Stimulated activated naive CD4-positive, alpha-beta T cell (primary cell): Measurements from ENCODE around the gene ACOT11.

Experiments used
- DNase-seq, 6 experiments: peaks; one replicate each; lab custom pipeline; 2025; lab: John Stamatoyannopoulos, UW

Gene ACOT11

GRCh38 chr1:54564312-54565112 lies 16.5 kb downstream of the ACOT11 start:
- no peak for DNase-seq

DNA sequence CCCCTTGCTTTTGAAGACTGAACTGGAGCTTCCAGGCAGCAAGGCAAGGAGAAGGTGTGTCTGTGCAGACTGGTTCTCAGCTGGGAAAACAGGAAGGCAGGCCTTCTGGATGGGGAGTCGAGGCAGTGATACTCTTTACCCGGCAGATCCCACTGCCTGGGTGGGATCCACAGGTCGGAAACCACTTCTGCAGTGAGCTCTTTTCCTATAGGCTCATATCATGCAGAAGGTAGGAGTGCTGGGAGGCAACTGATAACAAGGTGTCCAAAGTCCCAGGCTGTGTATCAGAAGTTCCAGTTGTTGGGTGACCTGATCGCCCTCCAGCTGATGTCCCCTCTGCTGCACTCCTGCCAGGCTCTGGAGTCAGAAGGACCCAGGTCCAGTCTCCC lies 17.1 kb downstream of the ACOT11 start:
- DNase-seq = no peak

DNA sequence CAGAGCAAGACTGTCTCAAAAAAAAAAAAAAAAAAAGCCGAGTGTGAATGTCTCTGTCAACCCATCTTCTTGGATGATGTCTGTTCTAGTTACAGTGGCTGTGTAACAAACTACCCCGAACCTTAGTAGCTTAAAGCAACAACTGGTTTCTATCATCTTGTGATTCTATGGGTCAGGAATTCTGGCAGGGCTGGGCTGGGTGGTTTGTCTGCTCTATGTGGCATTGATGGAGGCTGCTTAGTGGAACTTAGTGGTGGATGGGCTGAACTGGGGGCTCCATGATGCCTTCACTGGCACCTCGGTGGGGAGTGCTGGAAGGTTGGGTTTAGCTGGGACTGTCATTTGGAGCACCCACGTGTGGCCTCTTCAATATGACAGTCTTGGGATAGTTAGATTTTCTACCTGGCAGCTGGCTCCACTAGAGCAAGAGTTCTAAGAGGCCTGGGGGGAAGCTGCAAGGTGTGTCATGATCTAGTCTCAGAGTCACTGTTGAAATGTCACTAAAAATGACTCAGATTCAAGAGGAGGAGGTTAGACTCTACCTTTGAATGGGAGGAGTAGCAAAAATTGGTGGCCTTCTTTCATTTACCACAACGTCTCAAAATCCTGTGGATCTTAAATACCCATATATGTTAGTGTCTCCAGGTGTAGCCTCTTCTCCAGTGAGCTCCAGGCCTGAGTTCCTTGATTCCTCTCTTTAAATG lies 18.6 kb downstream of the ACOT11 start:
- DNase-seq = no peak

- DNase-seq = no peak
These were observed 19.9 kb downstream of the ACOT11 start for GRCh38 chr1:54567961-54568360.

DNA sequence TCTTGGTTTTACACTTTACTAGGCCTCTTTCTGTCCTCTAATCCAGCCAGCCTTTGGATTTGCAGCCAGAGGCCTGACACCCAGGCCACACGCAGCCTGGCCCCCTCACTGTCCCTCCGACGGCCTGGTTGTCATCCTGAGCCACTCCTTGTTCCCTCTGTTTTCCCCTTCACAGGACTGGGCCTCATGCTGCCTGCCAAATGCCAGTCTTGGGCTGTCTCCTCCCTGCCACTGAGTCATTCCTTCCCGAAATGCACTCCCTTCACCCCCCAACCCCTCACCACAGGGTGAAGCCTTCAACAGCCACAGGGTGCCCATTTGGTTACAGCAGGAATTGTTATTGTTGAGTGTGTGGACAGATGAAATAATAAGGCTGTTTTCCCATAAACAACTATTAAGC lies 21.3 kb downstream of the ACOT11 start:
- DNase-seq = no peak

DNA sequence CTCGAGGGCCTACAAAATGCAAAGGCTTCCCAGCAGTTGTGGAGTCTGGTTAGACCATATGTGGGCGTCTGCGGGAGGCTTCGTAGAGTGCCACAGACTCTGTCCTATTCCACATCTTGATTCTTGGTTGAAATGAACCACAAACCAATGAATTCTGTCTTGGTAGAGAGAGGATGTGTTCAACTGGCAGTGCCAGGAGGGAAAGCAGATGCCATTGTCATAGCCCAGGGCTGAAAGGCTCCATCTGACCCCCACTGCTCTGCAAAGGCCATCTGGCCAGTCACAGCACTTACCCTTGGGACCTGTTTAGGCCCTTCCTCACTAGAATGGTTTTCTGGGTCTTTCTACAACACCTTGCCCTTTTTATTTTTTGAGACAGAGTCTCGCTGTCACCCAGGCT lies 22.1 kb downstream of the ACOT11 start:
- DNase-seq = no peak

DNA sequence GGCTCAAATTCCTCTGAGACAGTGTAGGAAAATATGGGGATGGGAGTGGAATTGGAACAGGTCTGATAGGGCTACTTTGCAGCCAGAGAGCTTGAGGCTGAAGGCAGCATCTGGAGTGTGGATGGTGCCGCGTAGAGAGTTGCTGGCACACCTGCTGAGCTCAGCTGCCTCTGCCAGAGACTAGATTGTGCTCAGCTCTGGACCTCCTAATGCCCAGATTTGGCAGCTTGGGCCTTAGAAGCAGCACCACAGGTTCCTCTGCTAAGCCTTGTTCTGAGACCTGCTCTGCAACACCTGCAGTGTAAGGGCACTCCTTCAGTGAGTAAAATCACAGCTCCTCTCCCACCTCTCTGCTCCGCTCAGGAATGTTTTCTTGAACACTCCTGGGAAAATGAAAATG lies 23.3 kb downstream of the ACOT11 start:
- no peak for DNase-seq

GRCh38 chr1:54571803-54572541 lies 23.9 kb downstream of the ACOT11 start:
- DNase-seq = no peak

DNA sequence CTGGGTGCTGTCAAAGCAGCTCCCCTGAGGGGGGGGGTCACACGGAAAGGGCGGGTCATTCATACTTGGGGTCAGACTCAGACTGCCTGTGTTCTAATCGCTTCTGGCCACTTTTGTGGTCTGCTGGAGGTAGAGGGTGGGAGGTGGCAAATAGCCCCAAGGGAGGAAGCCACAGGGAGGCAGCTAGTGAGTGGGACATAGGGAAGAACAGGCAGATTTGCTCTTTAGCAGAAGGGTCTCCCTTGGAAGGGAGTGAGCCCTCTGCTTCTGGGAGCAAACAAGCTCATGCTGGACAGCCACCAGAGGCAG lies 24.5 kb downstream of the ACOT11 start:
- no peak for DNase-seq

DNA sequence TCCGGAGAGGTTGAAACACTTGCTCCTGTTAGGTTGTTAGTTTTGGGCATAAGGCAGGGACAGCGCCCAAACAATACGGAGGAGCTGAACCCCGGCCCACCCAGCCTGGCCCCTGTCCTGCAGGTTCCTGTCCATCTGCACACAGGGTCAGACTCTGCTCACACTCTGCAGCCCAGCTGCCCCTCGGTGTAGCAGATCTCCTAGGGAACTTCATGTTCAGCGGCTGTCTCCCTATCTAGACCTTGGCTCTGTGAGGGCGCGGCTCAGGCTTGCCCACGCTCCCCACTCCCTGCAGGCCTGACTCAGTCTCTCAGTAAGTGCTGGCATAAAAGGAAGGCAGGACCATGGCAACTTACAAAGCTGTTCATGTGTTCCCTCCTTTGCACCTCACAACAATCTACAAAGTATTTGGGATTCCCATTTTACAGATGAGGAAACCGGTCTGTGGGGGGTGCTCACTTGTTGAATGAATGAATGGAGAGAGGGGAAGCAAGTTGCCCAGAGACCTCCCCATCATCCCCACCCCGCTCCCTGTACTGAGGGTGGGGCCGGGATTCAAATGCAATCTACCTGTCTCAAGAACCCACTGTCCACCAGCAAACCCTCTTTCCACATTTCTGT lies 26.2 kb downstream of the ACOT11 start:
- DNase-seq = no peak

- DNase-seq = no peak
These were observed 27.1 kb downstream of the ACOT11 start for GRCh38 chr1:54575161-54575560.

DNA sequence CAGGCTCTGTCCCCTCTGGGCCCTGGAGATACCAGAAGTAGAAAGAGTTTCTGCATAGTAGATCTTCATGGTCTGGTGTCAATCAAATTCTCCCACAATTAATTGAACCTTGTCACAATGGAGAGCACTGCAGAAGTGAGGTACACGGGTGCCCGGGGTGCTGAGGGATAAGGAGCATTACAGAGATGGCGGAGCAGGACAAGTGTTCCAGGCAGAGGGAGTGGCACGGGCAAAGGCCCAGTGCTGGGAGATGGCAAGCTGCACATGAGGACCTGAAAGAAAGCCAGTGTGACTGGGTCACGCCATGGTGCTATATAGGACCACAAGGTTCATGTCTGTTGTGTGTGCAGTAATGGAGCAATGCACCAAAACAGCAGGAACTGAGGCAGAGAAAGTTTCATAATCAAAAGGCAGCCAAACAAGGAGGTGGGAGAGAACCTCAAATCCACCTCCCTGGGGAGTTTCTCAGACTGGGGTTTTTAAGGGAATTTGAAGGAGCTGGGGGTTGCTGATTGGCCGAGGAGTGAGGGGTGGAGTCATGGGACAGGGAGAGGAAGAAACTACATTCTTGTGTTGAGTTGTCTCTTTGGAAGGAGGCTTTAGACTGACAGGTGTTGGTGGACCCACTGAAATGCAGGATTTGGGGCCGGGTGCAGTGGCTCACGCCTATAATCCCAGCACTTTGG lies 27.7 kb downstream of the ACOT11 start:
- no peak for DNase-seq

DNA sequence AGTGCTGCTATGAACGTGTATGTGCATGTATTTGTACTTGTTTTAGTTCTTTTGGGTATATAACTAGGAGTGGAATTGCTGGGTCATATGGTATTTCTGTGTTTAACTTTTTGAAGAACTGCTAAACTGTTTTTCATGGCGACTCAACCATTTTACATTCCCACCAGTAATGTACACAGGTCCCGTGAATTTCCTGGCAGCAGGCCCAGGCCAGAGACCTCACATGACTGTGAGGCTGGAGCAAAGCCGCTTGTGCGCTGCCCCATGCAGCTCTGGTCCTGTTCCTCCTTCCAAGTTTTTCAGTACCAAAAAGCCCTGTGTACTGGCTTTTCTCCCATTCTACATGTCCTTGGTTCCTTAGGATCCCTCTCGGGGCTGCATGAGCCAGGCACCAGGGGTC lies 29.6 kb downstream of the ACOT11 start:
- DNase-seq = no peak

DNA sequence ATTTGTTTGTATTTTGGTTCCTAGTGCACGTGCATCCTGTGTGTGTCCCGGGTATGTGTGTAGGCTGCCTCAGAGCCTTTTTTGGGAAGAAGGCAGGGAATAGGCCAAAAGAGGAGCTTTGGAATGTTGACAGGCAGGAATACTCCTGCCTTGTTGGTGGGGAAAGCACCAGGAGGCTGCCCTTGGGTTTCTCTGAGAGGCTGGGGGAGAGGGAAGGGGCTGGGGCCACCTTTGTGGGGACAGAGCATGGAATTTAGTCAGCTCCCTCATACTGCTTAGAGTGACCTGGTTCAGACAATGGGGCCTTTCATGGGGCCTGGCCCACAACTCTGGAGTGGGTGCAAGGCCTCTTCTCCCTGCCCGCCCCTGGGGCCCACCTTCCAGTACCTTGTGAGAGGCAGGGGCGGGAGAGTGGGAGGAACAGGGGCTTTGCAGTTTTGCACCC lies 31.3 kb downstream of the ACOT11 start:
- DNase-seq = no peak

DNA sequence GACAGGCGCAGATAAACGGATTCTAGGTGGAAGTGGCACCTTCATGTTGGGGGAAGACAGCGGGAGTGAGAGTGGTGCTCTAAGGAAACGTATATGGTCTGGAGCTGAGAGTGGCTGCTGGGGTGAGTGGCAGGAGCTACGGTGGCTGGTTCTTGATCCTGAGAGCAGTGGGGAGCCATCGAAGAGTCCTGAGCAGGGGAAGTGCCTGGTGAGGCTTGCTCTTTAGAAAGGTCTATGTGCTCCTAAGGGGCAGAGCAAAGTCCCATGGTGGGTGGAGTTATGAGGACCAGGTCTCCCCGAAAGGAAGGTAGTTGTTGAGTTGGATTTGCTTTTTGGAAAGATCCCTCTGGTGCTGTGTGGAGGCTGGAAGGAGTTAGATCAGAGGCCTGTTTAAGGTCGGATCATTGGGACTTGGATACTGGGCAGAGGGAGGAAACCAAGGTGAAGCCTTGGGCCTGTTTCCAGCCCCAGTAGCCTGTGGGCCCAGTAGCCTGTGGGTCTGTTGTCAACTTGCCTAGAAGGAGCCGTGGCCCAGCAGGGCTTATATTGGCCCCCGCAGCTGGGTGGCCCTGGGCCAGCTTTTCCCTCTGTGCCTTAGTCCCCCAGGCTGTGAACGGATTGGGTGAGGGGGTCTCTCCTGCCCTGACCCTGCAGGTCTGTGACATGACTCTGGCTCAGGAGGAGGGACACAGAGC lies 33.0 kb downstream of the ACOT11 start:
- no peak for DNase-seq

GRCh38 chr1:54581621-54582035 lies 33.6 kb downstream of the ACOT11 start:
- no peak for DNase-seq

- no peak for DNase-seq
These were observed 34.7 kb downstream of the ACOT11 start for GRCh38 chr1:54582566-54583306.

- DNase-seq = no peak
These were observed 35.3 kb downstream of the ACOT11 start for GRCh38 chr1:54583307-54583686.

- no peak for DNase-seq
These were observed 35.8 kb downstream of the ACOT11 start for GRCh38 chr1:54583871-54584270.

GRCh38 chr1:54584575-54584974 lies 36.5 kb downstream of the ACOT11 start:
- no peak for DNase-seq
